SK-N-SH treated with all-trans-retinoic acid at 6 μM for 48 hours (cell line): ENCODE results near the gene DPT.

Experiments
- ATAC-seq: fragments of 200-7000 bp; cut with Tn5 transposase; 3 replicates; pipeline ENCODE4 v1.9.1; 2020; ENCODE audit warnings: mild to moderate bottlenecking, moderate library complexity
- ARNTL ChIP-seq: fragments of 450-650 bp; formaldehyde crosslinking; IDR thresholded peaks from 2 replicates; pipeline ENCODE4 v1.5.0; 2020; ENCODE audit warnings: low read depth, mild to moderate bottlenecking, moderate library complexity, borderline replicate concordance
- BACH2 ChIP-seq: fragments of 250-450 bp; sonication (Bioruptor Pico); IDR thresholded peaks from 2 replicates; pipeline ENCODE4 v1.9.0; 2021; ENCODE audit warnings: mild to moderate bottlenecking, borderline replicate concordance
- CSDC2 ChIP-seq: fragments of 250-450 bp; sonication (Bioruptor Pico); IDR thresholded peaks from 2 replicates; pipeline ENCODE4 v1.5.0; 2020; ENCODE audit warnings: mild to moderate bottlenecking, moderate library complexity
- ESRRG ChIP-seq: fragments of 250-450 bp; sonication (Bioruptor Pico); IDR thresholded peaks from 2 replicates; pipeline ENCODE4 v1.6.1; 2021; ENCODE audit warnings: mild to moderate bottlenecking
- GLIS3 ChIP-seq: fragments of 250-450 bp; sonication (Bioruptor Pico); IDR thresholded peaks from 2 replicates; pipeline ENCODE4 v1.5.0; 2020; ENCODE audit warnings: mild to moderate bottlenecking, moderate library complexity
- OSR1 ChIP-seq: fragments of 250-450 bp; sonication (Bioruptor Pico); IDR thresholded peaks from 2 replicates; pipeline ENCODE4 v1.8.0; 2022; ENCODE audit warnings: moderate library complexity, mild to moderate bottlenecking, inconsistent platforms
- PPARA ChIP-seq: fragments of 250-450 bp; sonication (Bioruptor Pico); IDR thresholded peaks from 2 replicates; pipeline ENCODE4 v1.5.0; 2020; ENCODE audit warnings: mild to moderate bottlenecking, borderline replicate concordance
- RARB ChIP-seq: fragments of 250-450 bp; sonication (Bioruptor Pico); IDR thresholded peaks from 2 replicates; pipeline ENCODE4 v1.8.0; 2021; ENCODE audit warnings: mild to moderate bottlenecking, moderate library complexity
- SNAI2 ChIP-seq: fragments of 250-450 bp; sonication (Bioruptor Pico); IDR thresholded peaks from 2 replicates; pipeline ENCODE4 v1.5.0; 2020; ENCODE audit warnings: mild to moderate bottlenecking, moderate library complexity
- TCF4 ChIP-seq: fragments of 250-450 bp; sonication (Bioruptor Pico); IDR thresholded peaks from 2 replicates; pipeline ENCODE4 v1.8.0; 2021; ENCODE audit warnings: mild to moderate bottlenecking, moderate library complexity, borderline replicate concordance
- ZC3H10 ChIP-seq: fragments of 250-450 bp; sonication (Bioruptor Pico); IDR thresholded peaks from 2 replicates; pipeline ENCODE4 v1.5.1; 2021; ENCODE audit warnings: mild to moderate bottlenecking, moderate library complexity
- ZFP3 ChIP-seq: fragments of 250-450 bp; sonication (Bioruptor Pico); IDR thresholded peaks from 2 replicates; pipeline ENCODE4 v1.5.0; 2020; ENCODE audit warnings: mild to moderate bottlenecking, moderate library complexity
- ZFP30 ChIP-seq: fragments of 450-650 bp; formaldehyde crosslinking; IDR thresholded peaks from 2 replicates; pipeline ENCODE4 v1.5.0; 2022; ENCODE audit warnings: mild to moderate bottlenecking, moderate library complexity
- ZNF565 ChIP-seq: fragments of 450-650 bp; formaldehyde crosslinking; conservative IDR thresholded peaks from 2 replicates; pipeline ENCODE4 v1.5.0; 2020; ENCODE audit warnings: low read depth, mild to moderate bottlenecking, moderate library complexity
- ZNF70 ChIP-seq: fragments of 450-650 bp; formaldehyde crosslinking; IDR thresholded peaks from 2 replicates; pipeline ENCODE4 v1.5.0; 2020; ENCODE audit warnings: mild to moderate bottlenecking, moderate library complexity
- ZNF8 ChIP-seq: fragments of 450-650 bp; formaldehyde crosslinking; IDR thresholded peaks from 2 replicates; pipeline ENCODE4 v1.5.0; 2020; ENCODE audit warnings: mild to moderate bottlenecking, moderate library complexity
- TF ChIP-seq, protein P1 (sequence below): fragments of 250-450 bp; sonication (Bioruptor Pico); IDR thresholded peaks from 2 replicates; pipeline ENCODE4 v1.5.0; 2020; ENCODE audit warnings: mild to moderate bottlenecking, moderate library complexity
- TF ChIP-seq, protein P2 (sequence below): fragments of 250-450 bp; sonication (Bioruptor Pico); IDR thresholded peaks from 2 replicates; pipeline ENCODE4 v1.5.1; 2021; ENCODE audit warnings: mild to moderate bottlenecking, moderate library complexity
- TF ChIP-seq, protein P3 (sequence below): fragments of 250-450 bp; sonication (Bioruptor Pico); IDR thresholded peaks from 2 replicates; pipeline ENCODE4 v1.5.1; 2020; ENCODE audit warnings: low read depth, mild to moderate bottlenecking, moderate library complexity

Gene DPT

DNA sequence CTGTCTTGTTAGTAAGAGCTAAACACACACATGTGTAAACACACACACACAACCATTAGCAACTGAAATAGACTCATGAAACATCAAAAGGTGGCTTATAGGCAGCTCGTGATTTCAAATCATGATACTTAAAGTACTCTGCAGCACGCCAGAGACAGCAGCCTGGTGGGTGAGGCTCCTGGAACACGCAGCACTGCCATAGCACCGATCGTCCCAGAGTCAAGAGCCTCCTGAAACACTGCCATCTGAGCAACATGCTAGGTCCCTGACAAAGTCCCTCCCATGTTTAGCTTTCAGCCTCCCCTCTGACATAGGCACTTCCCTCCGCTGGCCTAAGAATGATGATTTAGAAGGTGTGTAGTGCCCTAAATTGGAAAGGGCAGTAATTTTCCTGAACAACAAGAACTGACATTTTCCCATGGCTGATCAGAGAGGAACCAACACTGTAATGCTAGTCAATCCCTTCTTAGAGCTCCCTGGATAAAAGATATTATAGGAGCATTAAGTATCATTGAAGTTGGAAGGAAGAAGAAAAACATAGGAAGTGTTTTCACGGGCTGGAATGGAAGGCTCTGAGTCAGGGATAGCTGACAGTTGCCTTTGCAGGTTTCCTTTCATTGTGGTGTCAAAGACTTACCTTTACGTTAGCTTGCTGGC lies 14.1 kb upstream of the DPT start:
- TF ChIP-seq ZFP3 (CRISPR knock-in tag) = no peak
- TF ChIP-seq CSDC2 = no peak
- TF ChIP-seq ZNF8 (CRISPR knock-in tag) = no peak
- no peak for TF ChIP-seq ZNF70 (CRISPR knock-in tag)
- ATAC-seq = no peak

DNA sequence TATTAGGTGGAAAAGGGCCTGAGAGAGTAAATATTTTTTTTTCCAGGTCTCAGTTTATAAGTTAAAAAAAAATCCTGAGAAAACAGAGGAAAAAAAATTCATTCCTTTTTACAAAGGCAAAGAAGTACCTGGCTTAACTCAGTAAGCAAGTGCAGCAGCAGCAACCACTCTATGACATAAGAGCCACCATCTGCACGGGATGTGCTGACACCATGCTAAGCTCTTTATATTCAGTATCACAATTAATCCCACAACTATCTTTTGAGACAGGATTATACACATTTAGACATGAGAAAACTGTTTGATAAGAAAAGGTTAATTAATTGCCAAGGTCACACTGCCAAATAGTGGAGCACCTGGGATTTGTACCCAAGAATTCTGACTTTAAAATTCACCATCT lies 13.4 kb upstream of the DPT start:
- TF ChIP-seq CSDC2 = no peak
- TF ChIP-seq, protein P1, sequence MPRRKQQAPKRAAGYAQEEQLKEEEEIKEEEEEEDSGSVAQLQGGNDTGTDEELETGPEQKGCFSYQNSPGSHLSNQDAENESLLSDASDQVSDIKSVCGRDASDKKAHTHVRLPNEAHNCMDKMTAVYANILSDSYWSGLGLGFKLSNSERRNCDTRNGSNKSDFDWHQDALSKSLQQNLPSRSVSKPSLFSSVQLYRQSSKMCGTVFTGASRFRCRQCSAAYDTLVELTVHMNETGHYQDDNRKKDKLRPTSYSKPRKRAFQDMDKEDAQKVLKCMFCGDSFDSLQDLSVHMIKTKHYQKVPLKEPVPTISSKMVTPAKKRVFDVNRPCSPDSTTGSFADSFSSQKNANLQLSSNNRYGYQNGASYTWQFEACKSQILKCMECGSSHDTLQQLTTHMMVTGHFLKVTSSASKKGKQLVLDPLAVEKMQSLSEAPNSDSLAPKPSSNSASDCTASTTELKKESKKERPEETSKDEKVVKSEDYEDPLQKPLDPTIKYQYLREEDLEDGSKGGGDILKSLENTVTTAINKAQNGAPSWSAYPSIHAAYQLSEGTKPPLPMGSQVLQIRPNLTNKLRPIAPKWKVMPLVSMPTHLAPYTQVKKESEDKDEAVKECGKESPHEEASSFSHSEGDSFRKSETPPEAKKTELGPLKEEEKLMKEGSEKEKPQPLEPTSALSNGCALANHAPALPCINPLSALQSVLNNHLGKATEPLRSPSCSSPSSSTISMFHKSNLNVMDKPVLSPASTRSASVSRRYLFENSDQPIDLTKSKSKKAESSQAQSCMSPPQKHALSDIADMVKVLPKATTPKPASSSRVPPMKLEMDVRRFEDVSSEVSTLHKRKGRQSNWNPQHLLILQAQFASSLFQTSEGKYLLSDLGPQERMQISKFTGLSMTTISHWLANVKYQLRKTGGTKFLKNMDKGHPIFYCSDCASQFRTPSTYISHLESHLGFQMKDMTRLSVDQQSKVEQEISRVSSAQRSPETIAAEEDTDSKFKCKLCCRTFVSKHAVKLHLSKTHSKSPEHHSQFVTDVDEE = no peak
- no peak for TF ChIP-seq OSR1 (CRISPR knock-in tag)
- TF ChIP-seq ARNTL (CRISPR knock-in tag) = no peak
- no peak for TF ChIP-seq GLIS3 (CRISPR knock-in tag)
- TF ChIP-seq ZNF8 (CRISPR knock-in tag) = no peak
- TF ChIP-seq BACH2 (CRISPR knock-in tag) = no peak
- ATAC-seq = no peak

DNA sequence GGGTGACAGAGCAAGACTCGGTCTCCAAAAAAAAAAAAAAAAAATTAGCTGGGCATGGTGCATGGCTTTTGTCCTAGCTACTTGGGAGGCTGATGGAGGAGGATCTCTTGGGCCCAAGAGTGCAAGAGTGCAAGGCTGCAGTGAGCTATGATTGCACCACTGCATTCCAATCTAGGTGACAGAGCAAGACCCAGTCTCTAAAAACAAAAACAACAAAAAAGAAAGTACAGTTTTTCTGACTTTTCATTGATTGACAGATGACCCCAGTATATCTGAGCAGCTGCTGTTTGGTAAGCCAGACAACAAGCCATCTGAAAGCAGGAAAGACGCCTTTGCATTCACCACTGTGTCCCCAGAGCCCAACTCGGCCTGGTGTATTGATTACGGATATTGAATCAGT lies 10.9 kb upstream of the DPT start:
- TF ChIP-seq ZFP3 (CRISPR knock-in tag) (no peak), ZFP30 (CRISPR knock-in tag) (no peak), ESRRG (CRISPR knock-in tag) (no peak), TCF4 (CRISPR knock-in tag) (no peak), OSR1 (CRISPR knock-in tag) (no peak), GLIS3 (CRISPR knock-in tag) (no peak), ZC3H10 (CRISPR knock-in tag) (no peak), ZNF565 (no peak), SNAI2 (CRISPR knock-in tag) (no peak)
- TF ChIP-seq, protein P2, sequence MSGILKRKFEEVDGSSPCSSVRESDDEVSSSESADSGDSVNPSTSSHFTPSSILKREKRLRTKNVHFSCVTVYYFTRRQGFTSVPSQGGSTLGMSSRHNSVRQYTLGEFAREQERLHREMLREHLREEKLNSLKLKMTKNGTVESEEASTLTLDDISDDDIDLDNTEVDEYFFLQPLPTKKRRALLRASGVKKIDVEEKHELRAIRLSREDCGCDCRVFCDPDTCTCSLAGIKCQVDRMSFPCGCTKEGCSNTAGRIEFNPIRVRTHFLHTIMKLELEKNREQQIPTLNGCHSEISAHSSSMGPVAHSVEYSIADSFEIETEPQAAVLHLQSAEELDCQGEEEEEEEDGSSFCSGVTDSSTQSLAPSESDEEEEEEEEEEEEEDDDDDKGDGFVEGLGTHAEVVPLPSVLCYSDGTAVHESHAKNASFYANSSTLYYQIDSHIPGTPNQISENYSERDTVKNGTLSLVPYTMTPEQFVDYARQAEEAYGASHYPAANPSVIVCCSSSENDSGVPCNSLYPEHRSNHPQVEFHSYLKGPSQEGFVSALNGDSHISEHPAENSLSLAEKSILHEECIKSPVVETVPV (CRISPR knock-in tag) = no peak
- TF ChIP-seq, protein P3, sequence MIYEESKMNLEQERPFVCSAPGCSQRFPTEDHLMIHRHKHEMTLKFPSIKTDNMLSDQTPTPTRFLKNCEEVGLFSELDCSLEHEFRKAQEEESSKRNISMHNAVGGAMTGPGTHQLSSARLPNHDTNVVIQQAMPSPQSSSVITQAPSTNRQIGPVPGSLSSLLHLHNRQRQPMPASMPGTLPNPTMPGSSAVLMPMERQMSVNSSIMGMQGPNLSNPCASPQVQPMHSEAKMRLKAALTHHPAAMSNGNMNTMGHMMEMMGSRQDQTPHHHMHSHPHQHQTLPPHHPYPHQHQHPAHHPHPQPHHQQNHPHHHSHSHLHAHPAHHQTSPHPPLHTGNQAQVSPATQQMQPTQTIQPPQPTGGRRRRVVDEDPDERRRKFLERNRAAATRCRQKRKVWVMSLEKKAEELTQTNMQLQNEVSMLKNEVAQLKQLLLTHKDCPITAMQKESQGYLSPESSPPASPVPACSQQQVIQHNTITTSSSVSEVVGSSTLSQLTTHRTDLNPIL (CRISPR knock-in tag) = no peak
- TF ChIP-seq, protein P1 = no peak
- TF ChIP-seq, all 23 proteins: peak for 0

DNA sequence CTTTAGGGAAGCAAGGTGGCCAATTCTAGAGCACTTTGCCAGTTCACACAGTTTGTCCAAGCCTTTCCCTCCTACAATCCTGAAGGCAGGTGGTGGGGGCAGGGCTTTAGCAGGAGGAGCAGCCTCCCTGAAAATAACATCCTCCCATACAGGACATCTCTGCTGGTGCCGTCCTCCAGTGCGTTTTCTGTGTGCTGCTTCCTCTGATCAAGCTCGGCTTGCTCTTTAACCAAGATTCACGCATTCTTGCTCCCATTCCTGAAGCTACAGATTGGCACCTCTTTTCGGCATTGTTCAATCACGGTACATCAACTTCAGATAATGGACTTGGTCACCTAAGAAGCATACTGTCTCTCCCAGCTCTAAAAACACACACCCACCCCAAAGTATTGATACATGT lies 7.5 kb upstream of the DPT start:
- no peak for ATAC-seq
- TF ChIP-seq TCF4 (CRISPR knock-in tag) = no peak
- no peak for TF ChIP-seq BACH2 (CRISPR knock-in tag)
- TF ChIP-seq, protein P2 (CRISPR knock-in tag) = no peak
- TF ChIP-seq RARB = no peak
- TF ChIP-seq PPARA = no peak

More for the DNA sequence above, 10.9 kb upstream of the DPT start:
- ATAC-seq = no peak
